WTC11 (cell line): ENCODE data around the gene NOTCH4. TPM values are rescaled to one million over a fixed set of nuclear protein-coding genes. Genes with fewer than 3 reads are reported as not detected.

ENCODE experiments used
- ATAC-seq: fragments of 200-7000 bp; cut with Tn5 transposase; 2 replicates; pipeline ENCODE4 v1.10.0; 2021; ENCODE audit warnings: mild to moderate bottlenecking, moderate library complexity
- CTCF ChIA-PET: fragments of 300-600 bp; sonication (Branson Sonifier 250); formaldehyde crosslinking; loops from one replicate; lab custom pipeline; 2021; ENCODE audit warnings: antibody characterized with exemption; lab: Charles Lee
- POLR2A ChIA-PET: fragments of 350-600 bp; sonication (Branson Sonifier 250); formaldehyde crosslinking; loops from one replicate; lab custom pipeline; 2021; ENCODE audit warnings: antibody characterized with exemption; lab: Charles Lee
- DNase-seq: peaks from one replicate; pipeline ENCODE4 v3.0.0; 2021; ENCODE audit warnings: low spot score
- H3K27ac Mint-ChIP-seq: 2 replicates; pipeline ENCODE4 v1.8.0; 2021; ENCODE audit warnings: mixed read lengths
- H3K27me3 Mint-ChIP-seq: 2 replicates; pipeline ENCODE4 v1.8.0; 2021; ENCODE audit warnings: low read depth, mild to moderate bottlenecking, moderate library complexity, mixed read lengths
- H3K36me3 Mint-ChIP-seq: 2 replicates; pipeline ENCODE4 v1.8.0; 2021; ENCODE audit warnings: mixed read lengths
- H3K4me1 Mint-ChIP-seq: 2 replicates; pipeline ENCODE4 v1.8.0; 2022; ENCODE audit warnings: mixed read lengths
- H3K4me3 Mint-ChIP-seq: 2 replicates; pipeline ENCODE4 v1.8.0; 2021; ENCODE audit warnings: mild to moderate bottlenecking, moderate library complexity, mixed read lengths
- H3K9me3 Mint-ChIP-seq: 2 replicates; pipeline ENCODE4 v1.8.0; 2021; ENCODE audit warnings: mixed read lengths
- CBFB ChIP-seq: sonication (generic); formaldehyde crosslinking; IDR thresholded peaks from 2 replicates; pipeline ENCODE4 v1.8.1; 2022; ENCODE audit warnings: mild to moderate bottlenecking, low read depth, missing genetic modification reagents
- CREM ChIP-seq: sonication (generic); formaldehyde crosslinking; IDR thresholded peaks from 2 replicates; pipeline ENCODE4 v1.8.1; 2022; ENCODE audit warnings: mild to moderate bottlenecking, missing genetic modification reagents, moderate library complexity
- FOXK1 ChIP-seq: sonication (generic); formaldehyde crosslinking; IDR thresholded peaks from 2 replicates; pipeline ENCODE4 v1.8.0; 2022; ENCODE audit warnings: mild to moderate bottlenecking, moderate library complexity, missing genetic modification reagents
- GABPB1 ChIP-seq: sonication (generic); formaldehyde crosslinking; IDR thresholded peaks from 2 replicates; pipeline ENCODE4 v1.8.1; 2023; ENCODE audit warnings: mild to moderate bottlenecking, missing genetic modification reagents
- GTF2I ChIP-seq: fragments of 250-450 bp; sonication (Bioruptor Pico); conservative IDR thresholded peaks from 2 replicates; pipeline ENCODE4 v1.4.0; 2021; ENCODE audit warnings: mild to moderate bottlenecking
- HMGA2 ChIP-seq: fragments of 250-450 bp; sonication (Bioruptor Pico); IDR thresholded peaks from 2 replicates; pipeline ENCODE4 v1.4.0; 2021; ENCODE audit warnings: mild to moderate bottlenecking, moderate library complexity
- HMGXB4 ChIP-seq: sonication (generic); formaldehyde crosslinking; IDR thresholded peaks from 2 replicates; pipeline ENCODE4 v1.8.1; 2023; ENCODE audit warnings: mild to moderate bottlenecking, moderate library complexity, missing genetic modification reagents
- JAZF1 ChIP-seq: fragments of 250-450 bp; sonication (Bioruptor Pico); IDR thresholded peaks from 2 replicates; pipeline ENCODE4 v1.9.0; 2021; ENCODE audit warnings: moderate library complexity, mild to moderate bottlenecking, inconsistent platforms
- MXD4 ChIP-seq: fragments of 250-450 bp; sonication (Bioruptor Pico); IDR thresholded peaks from 2 replicates; pipeline ENCODE4 v1.8.0; 2021; ENCODE audit warnings: mild to moderate bottlenecking, moderate library complexity, borderline replicate concordance
- MYBL2 ChIP-seq: sonication (generic); formaldehyde crosslinking; IDR thresholded peaks from 2 replicates; pipeline ENCODE4 v1.8.1; 2023; ENCODE audit warnings: mild to moderate bottlenecking, moderate library complexity, missing genetic modification reagents
- PRDM15 ChIP-seq: sonication (generic); formaldehyde crosslinking; IDR thresholded peaks from 2 replicates; pipeline ENCODE4 v1.8.0; 2022; ENCODE audit warnings: missing genetic modification reagents
- SP1 ChIP-seq: sonication (generic); formaldehyde crosslinking; conservative IDR thresholded peaks from 2 replicates; pipeline ENCODE4 v1.8.1; 2022; ENCODE audit warnings: missing genetic modification reagents
- TCF7 ChIP-seq: sonication (generic); formaldehyde crosslinking; IDR thresholded peaks from 2 replicates; pipeline ENCODE4 v1.8.0; 2022; ENCODE audit warnings: mild to moderate bottlenecking, low read depth, missing genetic modification reagents, moderate library complexity
- ZNF121 ChIP-seq: sonication (generic); formaldehyde crosslinking; IDR thresholded peaks from 2 replicates; pipeline ENCODE4 v1.8.0; 2023; ENCODE audit warnings: missing genetic modification reagents
- ZNF423 ChIP-seq: fragments of 250-450 bp; sonication (Bioruptor Pico); IDR thresholded peaks from 2 replicates; pipeline ENCODE4 v2.1.2; 2022; ENCODE audit warnings: mild to moderate bottlenecking, moderate library complexity
- ZNF512 ChIP-seq: sonication (generic); formaldehyde crosslinking; IDR thresholded peaks from 2 replicates; pipeline ENCODE4 v1.8.1; 2022; ENCODE audit warnings: missing genetic modification reagents, borderline replicate concordance
- total RNA-seq: library from RNA; stranded (reverse); gene quantifications from 3 replicates; pipeline ENCODE4 v1.2.3, GENCODE V29; 2021
- TF ChIP-seq, protein P1 (sequence below): fragments of 250-450 bp; sonication (Bioruptor Pico); IDR thresholded peaks from 2 replicates; pipeline ENCODE4 v1.9.0; 2021; ENCODE audit warnings: moderate library complexity, mild to moderate bottlenecking, inconsistent platforms, borderline replicate concordance
- TF ChIP-seq, protein P2 (sequence below): fragments of 250-450 bp; sonication (Bioruptor Pico); IDR thresholded peaks from 2 replicates; pipeline ENCODE4 v1.8.0; 2021; ENCODE audit warnings: mild to moderate bottlenecking

Gene NOTCH4
- total RNA-seq, 1 experiment from 2014 or later = 2.6 TPM

GRCh38 chr6:32190054-32190851, 33.6 kb downstream of the NOTCH4 start, which contains the start of gene PBX2 (continued):
- peak; percentile 95 for TF ChIP-seq PRDM15 (CRISPR knock-in tag)

DNA sequence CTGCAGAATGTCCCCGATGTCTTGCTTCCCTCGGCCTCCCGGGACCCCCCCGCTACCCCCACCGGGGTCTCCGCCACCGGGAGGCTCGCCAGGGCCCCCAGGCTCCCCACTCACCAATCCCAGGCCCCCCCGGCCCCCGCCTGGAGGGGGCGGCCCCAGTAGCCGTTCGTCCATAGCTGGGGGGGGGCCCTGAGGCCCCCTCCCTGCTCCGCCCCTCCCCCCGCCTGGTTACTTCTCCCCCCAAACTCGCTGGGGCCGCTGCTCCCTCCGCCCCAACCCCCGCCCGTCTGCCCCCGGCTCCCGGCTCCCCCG, 34.2 kb downstream of the NOTCH4 start:
- TF ChIP-seq GABPB1 (CRISPR knock-in tag) (no peak), HMGA2 (CRISPR knock-in tag) (no peak), ZNF512 (CRISPR knock-in tag) (no peak), CBFB (no peak), TCF7 (CRISPR knock-in tag) (no peak), ZNF121 (no peak), GTF2I (CRISPR knock-in tag) (no peak), MYBL2 (CRISPR knock-in tag) (no peak), ZNF423 (no peak), SP1 (CRISPR knock-in tag) (no peak)
- TF ChIP-seq, protein P1, sequence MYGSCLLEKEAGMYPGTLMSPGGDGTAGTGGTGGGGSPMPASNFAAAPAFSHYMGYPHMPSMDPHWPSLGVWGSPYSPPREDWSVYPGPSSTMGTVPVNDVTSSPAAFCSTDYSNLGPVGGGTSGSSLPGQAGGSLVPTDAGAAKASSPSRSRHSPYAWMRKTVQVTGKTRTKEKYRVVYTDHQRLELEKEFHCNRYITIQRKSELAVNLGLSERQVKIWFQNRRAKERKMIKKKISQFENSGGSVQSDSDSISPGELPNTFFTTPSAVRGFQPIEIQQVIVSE = no peak
- ChIA-PET POLR2A (interaction anchor here (1.2 kb wide), 1 partner anchor 62 kb away, joined by 3 read pairs; the partner anchor contains the start of gene ATF6B), CTCF (interaction anchor here (1.8 kb wide), 1 partner anchor 37 kb away, joined by 11 read pairs; the partner anchor contains the start of gene PRRT1)
- ATAC-seq (no peak), DNase-seq (no peak)
- no peak overlapping the region for H3K27ac Mint-ChIP-seq
- H3K27me3 Mint-ChIP-seq = no peaks in the 10 kb centered on the region
- H3K36me3 Mint-ChIP-seq = peaks cover 22% of the 10 kb centered on the region
- peak overlapping the region; percentile 85 for H3K4me3 Mint-ChIP-seq
- peaks cover 58% of the 10 kb centered on the region for H3K4me1 Mint-ChIP-seq
- no peaks in the 10 kb centered on the region for H3K9me3 Mint-ChIP-seq

DNA sequence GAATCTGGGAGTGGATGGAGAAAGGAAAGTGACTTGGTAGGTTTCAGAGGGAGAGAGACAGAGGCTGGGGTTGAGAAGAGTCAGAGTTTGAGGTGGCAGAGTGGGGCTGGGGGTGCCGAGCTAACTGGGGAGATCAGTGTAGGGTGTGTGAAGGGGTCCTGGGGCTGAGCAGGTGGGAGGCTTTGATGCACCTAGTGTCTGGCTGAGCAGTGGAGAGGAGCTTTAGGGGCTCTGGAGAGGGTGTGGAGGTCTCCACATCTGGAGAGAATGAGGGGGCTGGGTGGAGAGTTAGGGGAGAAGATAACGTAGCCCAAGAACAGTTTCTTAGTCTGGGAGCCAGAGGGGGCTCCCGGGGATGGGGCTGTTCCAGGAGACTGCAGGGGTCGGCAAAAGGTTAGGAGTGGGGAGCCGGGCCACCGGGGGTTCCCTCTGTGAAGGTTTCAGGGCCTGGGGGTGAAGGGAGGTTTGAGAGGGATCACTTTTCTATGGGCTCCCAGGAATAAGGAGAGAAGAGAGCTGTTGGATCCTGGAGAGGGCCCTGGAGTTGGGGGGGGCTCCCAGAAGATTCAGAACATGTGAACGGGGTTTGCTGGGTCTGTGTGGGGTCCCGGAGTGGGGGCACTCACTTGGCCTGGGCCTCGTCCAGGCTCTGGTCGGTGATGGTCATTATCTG, 34.7 kb downstream of the NOTCH4 start:
- ChIA-PET CTCF (interaction anchor here (1.1 to 1.2 kb wide), 2 partner anchors 10 to 12 kb away, joined by 3 to 4 read pairs; partner anchors contain the start of gene RNF5), POLR2A (no interaction called here)
- H3K4me1 Mint-ChIP-seq = peaks cover 54% of the 10 kb centered on the region
- H3K4me3 Mint-ChIP-seq = peak overlapping the region; percentile 85
- peak overlapping the region; percentile 88 for H3K27ac Mint-ChIP-seq
- DNase-seq = no peak
- H3K27me3 Mint-ChIP-seq = no peaks in the 10 kb centered on the region
- peaks cover 22% of the 10 kb centered on the region for H3K36me3 Mint-ChIP-seq
- ATAC-seq = no peak
- no peaks in the 10 kb centered on the region for H3K9me3 Mint-ChIP-seq
- TF ChIP-seq ZNF423 = no peak
- TF ChIP-seq, protein P2, sequence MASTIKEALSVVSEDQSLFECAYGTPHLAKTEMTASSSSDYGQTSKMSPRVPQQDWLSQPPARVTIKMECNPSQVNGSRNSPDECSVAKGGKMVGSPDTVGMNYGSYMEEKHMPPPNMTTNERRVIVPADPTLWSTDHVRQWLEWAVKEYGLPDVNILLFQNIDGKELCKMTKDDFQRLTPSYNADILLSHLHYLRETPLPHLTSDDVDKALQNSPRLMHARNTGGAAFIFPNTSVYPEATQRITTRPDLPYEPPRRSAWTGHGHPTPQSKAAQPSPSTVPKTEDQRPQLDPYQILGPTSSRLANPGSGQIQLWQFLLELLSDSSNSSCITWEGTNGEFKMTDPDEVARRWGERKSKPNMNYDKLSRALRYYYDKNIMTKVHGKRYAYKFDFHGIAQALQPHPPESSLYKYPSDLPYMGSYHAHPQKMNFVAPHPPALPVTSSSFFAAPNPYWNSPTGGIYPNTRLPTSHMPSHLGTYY (CRISPR knock-in tag) = no peak
- no peak for TF ChIP-seq HMGXB4 (CRISPR knock-in tag)
- TF ChIP-seq JAZF1 (CRISPR knock-in tag) = no peak
- TF ChIP-seq ZNF512 (CRISPR knock-in tag) = no peak
- no peak for TF ChIP-seq CREM (CRISPR knock-in tag)
- TF ChIP-seq FOXK1 (CRISPR knock-in tag) = no peak
- TF ChIP-seq MXD4 = no peak
